GM06990 (cell line): ENCODE data around the gene STIM2.

Experiments used
- DNase-seq: peaks from one replicate; pipeline ENCODE4 v3.0.0-alpha.2; 2011; ENCODE audit not compliant: insufficient read length; ENCODE audit errors: extremely low read depth
- H3K27me3 ChIP-seq: replicated peaks from 2 replicates; pipeline ENCODE4 v1.6.0; 2011; ENCODE audit warnings: low read length; ENCODE audit not compliant: control insufficient read depth, insufficient read depth
- H3K36me3 ChIP-seq: 2 replicates; pipeline ENCODE4 v1.5.1; 2011; ENCODE audit warnings: low read length; ENCODE audit not compliant: control insufficient read depth, insufficient read depth
- H3K4me3 ChIP-seq: replicated peaks from 2 replicates; pipeline ENCODE4 v1.5.1; 2011; ENCODE audit warnings: low read depth, mild to moderate bottlenecking, control low read depth, low read length
- TF ChIP-seq, protein P1 (sequence below): IDR thresholded peaks from 2 replicates; pipeline ENCODE4 v1.5.1; 2011; ENCODE audit warnings: low read length, control low read depth, mild to moderate bottlenecking, inconsistent platforms; ENCODE audit not compliant: insufficient read depth, poor library complexity, severe bottlenecking

The STIM2 gene

DNA sequence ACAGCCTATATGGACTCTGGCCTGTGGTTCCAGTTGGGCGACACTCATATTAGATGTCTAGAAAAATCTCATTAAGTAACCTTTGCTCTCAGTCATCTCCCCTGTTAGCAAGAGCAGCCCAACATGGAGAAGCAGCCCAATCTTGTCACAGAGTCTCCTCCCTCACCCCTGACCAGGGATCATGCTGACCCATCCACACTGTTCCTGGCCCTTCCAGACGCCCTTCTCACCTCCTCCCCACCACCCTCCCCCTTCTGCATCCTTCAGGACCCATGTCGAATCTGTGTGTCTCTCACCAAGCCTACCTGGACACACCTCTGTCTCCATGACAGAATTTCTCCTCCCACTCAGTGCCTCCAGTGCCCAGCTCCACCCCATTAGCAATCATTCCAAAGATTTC, 190.1 kb downstream of the STIM2 start:
- no peak for DNase-seq
- Histone ChIP-seq H3K4me3 (no peak overlapping the region), H3K27me3 (no peaks in the 10 kb centered on the region), H3K36me3 (no peaks in the 10 kb centered on the region)
- TF ChIP-seq, protein P1, sequence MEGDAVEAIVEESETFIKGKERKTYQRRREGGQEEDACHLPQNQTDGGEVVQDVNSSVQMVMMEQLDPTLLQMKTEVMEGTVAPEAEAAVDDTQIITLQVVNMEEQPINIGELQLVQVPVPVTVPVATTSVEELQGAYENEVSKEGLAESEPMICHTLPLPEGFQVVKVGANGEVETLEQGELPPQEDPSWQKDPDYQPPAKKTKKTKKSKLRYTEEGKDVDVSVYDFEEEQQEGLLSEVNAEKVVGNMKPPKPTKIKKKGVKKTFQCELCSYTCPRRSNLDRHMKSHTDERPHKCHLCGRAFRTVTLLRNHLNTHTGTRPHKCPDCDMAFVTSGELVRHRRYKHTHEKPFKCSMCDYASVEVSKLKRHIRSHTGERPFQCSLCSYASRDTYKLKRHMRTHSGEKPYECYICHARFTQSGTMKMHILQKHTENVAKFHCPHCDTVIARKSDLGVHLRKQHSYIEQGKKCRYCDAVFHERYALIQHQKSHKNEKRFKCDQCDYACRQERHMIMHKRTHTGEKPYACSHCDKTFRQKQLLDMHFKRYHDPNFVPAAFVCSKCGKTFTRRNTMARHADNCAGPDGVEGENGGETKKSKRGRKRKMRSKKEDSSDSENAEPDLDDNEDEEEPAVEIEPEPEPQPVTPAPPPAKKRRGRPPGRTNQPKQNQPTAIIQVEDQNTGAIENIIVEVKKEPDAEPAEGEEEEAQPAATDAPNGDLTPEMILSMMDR: no peak

DNA sequence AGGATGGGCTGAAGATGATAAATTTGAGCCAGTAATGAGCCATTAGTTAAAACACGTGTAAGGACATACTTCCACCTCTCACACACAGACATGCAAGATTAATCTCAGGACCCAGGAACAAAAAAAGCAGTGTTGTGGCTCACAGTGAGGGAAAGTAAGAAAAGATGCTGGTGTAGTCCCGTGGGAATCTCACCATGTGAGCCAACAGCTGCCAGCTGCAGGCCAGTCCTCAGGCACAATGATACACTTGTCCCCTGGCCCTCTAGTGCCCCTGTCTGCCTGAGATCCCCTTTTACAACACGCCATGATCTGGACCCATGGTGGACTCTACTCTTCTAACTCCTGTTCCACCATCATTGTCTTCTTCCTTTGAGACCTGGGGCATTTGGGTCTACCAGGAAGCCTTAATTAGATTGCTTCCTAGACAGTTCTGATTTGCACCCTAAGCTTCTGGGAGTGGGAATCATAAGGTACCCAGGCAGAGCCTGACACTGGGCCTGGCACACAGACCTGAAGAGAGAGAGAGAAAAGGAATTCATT, 194.7 kb downstream of the STIM2 start:
- TF ChIP-seq, protein P1: no peak
- H3K27me3 ChIP-seq: no peaks in the 10 kb centered on the region
- H3K36me3 ChIP-seq: no peaks in the 10 kb centered on the region
- H3K4me3 ChIP-seq: no peak overlapping the region
- DNase-seq: no peak

DNA sequence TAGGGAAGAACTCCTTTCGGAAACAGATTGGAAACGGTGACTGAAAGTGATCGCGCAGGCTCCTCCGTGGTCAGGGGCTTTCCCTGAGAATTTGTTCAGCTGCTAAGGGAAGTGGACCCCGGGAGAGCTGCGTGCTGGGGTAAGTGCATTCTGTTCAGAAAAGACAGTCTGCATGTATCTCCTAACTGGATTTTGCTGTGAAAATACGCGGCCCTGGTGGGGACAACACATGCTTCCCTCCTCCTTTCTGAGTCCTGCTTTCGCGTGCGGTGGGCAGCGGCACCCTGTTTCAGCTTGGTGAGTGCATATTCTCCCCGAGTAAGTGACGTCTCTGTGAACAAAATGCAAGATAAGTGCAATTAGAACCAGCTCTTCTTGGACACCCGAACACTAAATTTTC, 195.6 kb downstream of the STIM2 start:
- no peaks in the 10 kb centered on the region for H3K36me3 ChIP-seq
- DNase-seq: no peak
- H3K27me3 ChIP-seq: peaks cover 2% of the 10 kb centered on the region; the same call in 1 of the 2 replicates
- H3K4me3 ChIP-seq: no peak overlapping the region
- TF ChIP-seq, protein P1: no peak

DNA sequence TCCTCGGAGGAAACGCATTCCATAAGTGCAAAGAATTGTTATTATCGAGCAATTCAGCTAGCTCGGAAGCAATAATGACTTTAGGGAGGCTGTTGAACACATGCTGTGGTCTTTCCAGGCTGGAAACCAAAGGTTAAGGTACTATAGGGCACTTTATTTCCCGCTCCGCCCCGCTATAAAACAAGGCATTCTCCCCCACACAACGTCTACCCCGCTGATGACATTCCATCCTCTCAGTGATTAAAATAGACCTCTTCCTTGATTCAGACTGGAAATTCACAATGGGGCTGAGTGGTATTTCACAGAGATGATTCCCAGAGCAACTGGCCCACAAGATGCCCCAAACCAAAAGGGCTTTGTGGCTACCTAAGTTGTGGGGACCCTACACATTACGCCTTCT, 196.4 kb downstream of the STIM2 start:
- Histone ChIP-seq H3K36me3 (no peaks in the 10 kb centered on the region), H3K4me3 (no peak overlapping the region), H3K27me3 (peaks cover 4% of the 10 kb centered on the region; the same call in 1 of the 2 replicates)
- TF ChIP-seq, protein P1: no peak
- no peak for DNase-seq

DNA sequence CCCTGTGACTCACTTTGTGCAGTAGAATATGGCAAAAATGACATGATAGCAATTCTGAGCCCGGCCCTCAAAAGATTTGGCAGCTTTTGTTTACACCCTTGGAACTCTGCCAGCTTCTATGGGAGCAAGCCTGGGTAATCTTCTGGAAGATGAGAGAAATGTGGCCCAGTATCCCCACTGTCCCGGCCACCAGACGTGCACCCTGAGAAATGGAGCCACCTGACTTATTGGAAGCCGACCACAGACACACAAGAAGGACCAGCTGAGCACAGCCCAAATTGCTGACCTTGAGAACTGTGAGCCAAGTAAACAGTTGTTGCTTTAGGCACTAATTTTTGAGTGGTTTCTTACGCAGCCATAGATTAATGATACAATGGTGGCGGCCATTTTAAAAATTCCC, 197.0 kb downstream of the STIM2 start:
- Histone ChIP-seq H3K36me3 (no peaks in the 10 kb centered on the region), H3K4me3 (no peak overlapping the region), H3K27me3 (peaks cover 4% of the 10 kb centered on the region; the same call in 1 of the 2 replicates)
- no peak for DNase-seq
- TF ChIP-seq, protein P1: no peak

DNA sequence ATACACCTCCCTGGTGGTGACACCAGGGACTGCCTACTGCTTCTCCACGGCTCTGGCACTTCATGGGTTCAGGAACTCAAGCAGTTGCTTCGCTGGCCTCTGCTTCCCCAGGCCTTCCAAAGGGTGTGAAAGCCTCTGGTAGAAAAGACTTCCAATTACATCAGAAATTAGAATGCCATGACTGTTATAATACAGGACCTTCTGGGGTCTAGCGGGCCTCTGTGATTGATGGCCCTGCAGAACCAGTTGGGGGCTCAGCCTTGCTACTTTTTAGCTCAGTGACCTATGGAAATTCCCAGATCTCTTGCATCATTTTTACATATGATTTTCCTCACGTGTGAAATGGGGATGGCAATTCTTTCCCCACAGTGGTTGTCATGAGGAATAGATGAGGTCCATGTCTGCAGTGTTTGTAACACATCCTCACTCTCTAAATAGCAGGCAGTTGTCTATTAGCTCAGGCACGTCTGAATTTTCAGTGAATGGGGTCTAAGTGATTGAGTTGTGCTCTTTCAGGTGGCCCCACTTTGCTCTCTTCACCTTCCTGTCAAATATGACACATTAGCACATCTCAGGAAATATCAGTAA, 198.3 kb downstream of the STIM2 start:
- H3K27me3 ChIP-seq: peaks cover 4% of the 10 kb centered on the region; the same call in 1 of the 2 replicates
- no peaks in the 10 kb centered on the region for H3K36me3 ChIP-seq
- no peak for DNase-seq
- no peak overlapping the region for H3K4me3 ChIP-seq
- TF ChIP-seq, protein P1: no peak
